ENCODE measurements around the gene DNAAF8.
A peak's percentile ranks its signal among the peaks of the same experiment; 100 is the strongest.
"Not testable (repeated sequence)": the region's sequence is repeated elsewhere in the genome, so short reads cannot be mapped to it uniquely, and the experiment has no call there.

The DNAAF8 gene

GRCh38 chr16:4769306-4769638 lies 34.9 kb downstream of the DNAAF8 start:
- Histone ChIP-seq H3K4me1 (ENCODE audit: control insufficient read depth, insufficient read depth, low read length, unreplicated experiment) (peaks cover 14% of the 10 kb centered on the region), H3K27ac (ENCODE audit: low read depth, low read length) (no peak overlapping the region), H2AFZ (ENCODE audit: low read length, unreplicated experiment) (peak overlapping the region; percentile 95), H3K27me3 (ENCODE audit: insufficient read depth, low read length) (no peaks in the 10 kb centered on the region), H3K36me3 (ENCODE audit: insufficient read depth, low read length) (peaks cover 3% of the 10 kb centered on the region; the same call in 1 of the 2 replicates), H3K4me3 (ENCODE audit: low read depth, low read length) (peak overlapping the region; percentile 83), H3K79me2 (ENCODE audit: control insufficient read depth, insufficient read depth, low read length, unreplicated experiment) (peaks cover 24% of the 10 kb centered on the region)

GRCh38 chr16:4771646-4772045 lies 37.3 kb downstream of the DNAAF8 start:
- Histone ChIP-seq H3K79me2 (ENCODE audit: control insufficient read depth, insufficient read depth, low read length, unreplicated experiment) (peaks cover 3% of the 10 kb centered on the region), H3K4me1 (ENCODE audit: control insufficient read depth, insufficient read depth, low read length, unreplicated experiment) (peaks cover 4% of the 10 kb centered on the region), H3K4me3 (ENCODE audit: low read depth, low read length) (no peak overlapping the region), H2AFZ (ENCODE audit: low read length, unreplicated experiment) (no peak overlapping the region), H3K27ac (ENCODE audit: low read depth, low read length) (no peak overlapping the region), H3K36me3 (ENCODE audit: insufficient read depth, low read length) (no peaks in the 10 kb centered on the region), H3K27me3 (ENCODE audit: insufficient read depth, low read length) (no peaks in the 10 kb centered on the region)

- Histone ChIP-seq H3K27ac (ENCODE audit: low read depth, low read length) (no peak overlapping the region), H3K27me3 (ENCODE audit: insufficient read depth, low read length) (no peaks in the 10 kb centered on the region), H3K4me1 (ENCODE audit: control insufficient read depth, insufficient read depth, low read length, unreplicated experiment) (peaks cover 4% of the 10 kb centered on the region), H3K79me2 (ENCODE audit: control insufficient read depth, insufficient read depth, low read length, unreplicated experiment) (no peaks in the 10 kb centered on the region), H3K4me3 (ENCODE audit: low read depth, low read length) (no peak overlapping the region), H2AFZ (ENCODE audit: low read length, unreplicated experiment) (no peak overlapping the region), H3K36me3 (ENCODE audit: insufficient read depth, low read length) (no peaks in the 10 kb centered on the region)
Measured at GRCh38 chr16:4772351-4772750, 38.0 kb downstream of the DNAAF8 start.

- no peaks in the 10 kb centered on the region for H3K27me3 ChIP-seq (ENCODE audit: insufficient read depth, low read length)
- no peaks in the 10 kb centered on the region for H3K79me2 ChIP-seq (ENCODE audit: control insufficient read depth, insufficient read depth, low read length, unreplicated experiment)
- H3K4me3 ChIP-seq (ENCODE audit: low read depth, low read length) = no peak overlapping the region
- H3K4me1 ChIP-seq (ENCODE audit: control insufficient read depth, insufficient read depth, low read length, unreplicated experiment) = no peaks in the 10 kb centered on the region
- H2AFZ ChIP-seq (ENCODE audit: low read length, unreplicated experiment) = no peak overlapping the region
- no peak overlapping the region for H3K27ac ChIP-seq (ENCODE audit: low read depth, low read length)
- no peaks in the 10 kb centered on the region for H3K36me3 ChIP-seq (ENCODE audit: insufficient read depth, low read length)
Measured at GRCh38 chr16:4775005-4775404, 40.7 kb downstream of the DNAAF8 start.

GRCh38 chr16:4776141-4776705 lies 41.9 kb downstream of the DNAAF8 start:
- no peak overlapping the region for H3K27ac ChIP-seq (ENCODE audit: low read depth, low read length)
- no peaks in the 10 kb centered on the region for H3K4me1 ChIP-seq (ENCODE audit: control insufficient read depth, insufficient read depth, low read length, unreplicated experiment)
- H3K36me3 ChIP-seq (ENCODE audit: insufficient read depth, low read length) = no peaks in the 10 kb centered on the region
- H3K79me2 ChIP-seq (ENCODE audit: control insufficient read depth, insufficient read depth, low read length, unreplicated experiment) = no peaks in the 10 kb centered on the region
- H2AFZ ChIP-seq (ENCODE audit: low read length, unreplicated experiment) = no peak overlapping the region
- H3K27me3 ChIP-seq (ENCODE audit: insufficient read depth, low read length) = no peaks in the 10 kb centered on the region
- no peak overlapping the region for H3K4me3 ChIP-seq (ENCODE audit: low read depth, low read length)

GRCh38 chr16:4777339-4778049 lies 43.2 kb downstream of the DNAAF8 start:
- Histone ChIP-seq H3K36me3 (ENCODE audit: insufficient read depth, low read length) (no peaks in the 10 kb centered on the region), H3K27ac (ENCODE audit: low read depth, low read length) (no peak overlapping the region), H3K4me3 (ENCODE audit: low read depth, low read length) (no peak overlapping the region), H2AFZ (ENCODE audit: low read length, unreplicated experiment) (no peak overlapping the region), H3K79me2 (ENCODE audit: control insufficient read depth, insufficient read depth, low read length, unreplicated experiment) (no peaks in the 10 kb centered on the region), H3K4me1 (ENCODE audit: control insufficient read depth, insufficient read depth, low read length, unreplicated experiment) (no peaks in the 10 kb centered on the region), H3K27me3 (ENCODE audit: insufficient read depth, low read length) (no peaks in the 10 kb centered on the region)

- H3K27me3 ChIP-seq (ENCODE audit: insufficient read depth, low read length) = no peaks in the 10 kb centered on the region
- no peak overlapping the region for H2AFZ ChIP-seq (ENCODE audit: low read length, unreplicated experiment)
- H3K79me2 ChIP-seq (ENCODE audit: control insufficient read depth, insufficient read depth, low read length, unreplicated experiment) = no peaks in the 10 kb centered on the region
- H3K36me3 ChIP-seq (ENCODE audit: insufficient read depth, low read length) = no peaks in the 10 kb centered on the region
- no peak overlapping the region for H3K27ac ChIP-seq (ENCODE audit: low read depth, low read length)
- no peak overlapping the region for H3K4me3 ChIP-seq (ENCODE audit: low read depth, low read length)
- no peaks in the 10 kb centered on the region for H3K4me1 ChIP-seq (ENCODE audit: control insufficient read depth, insufficient read depth, low read length, unreplicated experiment)
Measured at GRCh38 chr16:4778050-4778392, 43.7 kb downstream of the DNAAF8 start.

- no peaks in the 10 kb centered on the region for H3K4me1 ChIP-seq (ENCODE audit: control insufficient read depth, insufficient read depth, low read length, unreplicated experiment)
- H3K79me2 ChIP-seq (ENCODE audit: control insufficient read depth, insufficient read depth, low read length, unreplicated experiment) = no peaks in the 10 kb centered on the region
- H3K36me3 ChIP-seq (ENCODE audit: insufficient read depth, low read length) = no peaks in the 10 kb centered on the region
- no peaks in the 10 kb centered on the region for H3K27me3 ChIP-seq (ENCODE audit: insufficient read depth, low read length)
- H3K27ac ChIP-seq (ENCODE audit: low read depth, low read length) = no peak overlapping the region
- no peak overlapping the region for H3K4me3 ChIP-seq (ENCODE audit: low read depth, low read length)
- H2AFZ ChIP-seq (ENCODE audit: low read length, unreplicated experiment) = no peak overlapping the region
Measured at GRCh38 chr16:4780235-4780634, 45.9 kb downstream of the DNAAF8 start.

GRCh38 chr16:4783251-4783950 lies 49.1 kb downstream of the DNAAF8 start:
- Histone ChIP-seq H3K27me3 (ENCODE audit: insufficient read depth, low read length) (no peaks in the 10 kb centered on the region), H3K27ac (ENCODE audit: low read depth, low read length) (no peak overlapping the region)

GRCh38 chr16:4783951-4784336 lies 49.6 kb downstream of the DNAAF8 start:
- Histone ChIP-seq H3K27ac (ENCODE audit: low read depth, low read length) (no peak overlapping the region), H3K27me3 (ENCODE audit: insufficient read depth, low read length) (no peaks in the 10 kb centered on the region), H3K79me2 (ENCODE audit: control insufficient read depth, insufficient read depth, low read length, unreplicated experiment) (no peaks in the 10 kb centered on the region), H3K4me3 (ENCODE audit: low read depth, low read length) (no peak overlapping the region), H3K4me1 (ENCODE audit: control insufficient read depth, insufficient read depth, low read length, unreplicated experiment) (no peaks in the 10 kb centered on the region), H2AFZ (ENCODE audit: low read length, unreplicated experiment) (no peak overlapping the region), H3K36me3 (ENCODE audit: insufficient read depth, low read length) (no peaks in the 10 kb centered on the region)

More at GRCh38 chr16:4783251-4783950, 49.1 kb downstream of the DNAAF8 start:
- no peak overlapping the region for H2AFZ ChIP-seq (ENCODE audit: low read length, unreplicated experiment)
- no peak overlapping the region for H3K4me3 ChIP-seq (ENCODE audit: low read depth, low read length)
- H3K36me3 ChIP-seq (ENCODE audit: insufficient read depth, low read length) = no peaks in the 10 kb centered on the region
- H3K4me1 ChIP-seq (ENCODE audit: control insufficient read depth, insufficient read depth, low read length, unreplicated experiment) = no peaks in the 10 kb centered on the region
- H3K79me2 ChIP-seq (ENCODE audit: control insufficient read depth, insufficient read depth, low read length, unreplicated experiment) = no peaks in the 10 kb centered on the region

GRCh38 chr16:4784444-4784987 lies 50.2 kb downstream of the DNAAF8 start:
- H3K4me1 ChIP-seq (ENCODE audit: control insufficient read depth, insufficient read depth, low read length, unreplicated experiment); H2AFZ ChIP-seq (ENCODE audit: low read length, unreplicated experiment); H3K4me3 ChIP-seq (ENCODE audit: low read depth, low read length); H3K36me3 ChIP-seq (ENCODE audit: insufficient read depth, low read length); H3K79me2 ChIP-seq (ENCODE audit: control insufficient read depth, insufficient read depth, low read length, unreplicated experiment); H3K27me3 ChIP-seq (ENCODE audit: insufficient read depth, low read length); H3K27ac ChIP-seq (ENCODE audit: low read depth, low read length): not testable (repeated sequence)
